Measurements from ENCODE around the gene CCDC146. TPM values are rescaled to one million over a fixed set of nuclear protein-coding genes. Genes with fewer than 3 reads are reported as not detected.
A peak's percentile ranks its signal among the peaks of the same experiment; 100 is the strongest.

Gene CCDC146
- total RNA-seq, 1 experiment from 2014 or later, result 4.7 TPM

DNA sequence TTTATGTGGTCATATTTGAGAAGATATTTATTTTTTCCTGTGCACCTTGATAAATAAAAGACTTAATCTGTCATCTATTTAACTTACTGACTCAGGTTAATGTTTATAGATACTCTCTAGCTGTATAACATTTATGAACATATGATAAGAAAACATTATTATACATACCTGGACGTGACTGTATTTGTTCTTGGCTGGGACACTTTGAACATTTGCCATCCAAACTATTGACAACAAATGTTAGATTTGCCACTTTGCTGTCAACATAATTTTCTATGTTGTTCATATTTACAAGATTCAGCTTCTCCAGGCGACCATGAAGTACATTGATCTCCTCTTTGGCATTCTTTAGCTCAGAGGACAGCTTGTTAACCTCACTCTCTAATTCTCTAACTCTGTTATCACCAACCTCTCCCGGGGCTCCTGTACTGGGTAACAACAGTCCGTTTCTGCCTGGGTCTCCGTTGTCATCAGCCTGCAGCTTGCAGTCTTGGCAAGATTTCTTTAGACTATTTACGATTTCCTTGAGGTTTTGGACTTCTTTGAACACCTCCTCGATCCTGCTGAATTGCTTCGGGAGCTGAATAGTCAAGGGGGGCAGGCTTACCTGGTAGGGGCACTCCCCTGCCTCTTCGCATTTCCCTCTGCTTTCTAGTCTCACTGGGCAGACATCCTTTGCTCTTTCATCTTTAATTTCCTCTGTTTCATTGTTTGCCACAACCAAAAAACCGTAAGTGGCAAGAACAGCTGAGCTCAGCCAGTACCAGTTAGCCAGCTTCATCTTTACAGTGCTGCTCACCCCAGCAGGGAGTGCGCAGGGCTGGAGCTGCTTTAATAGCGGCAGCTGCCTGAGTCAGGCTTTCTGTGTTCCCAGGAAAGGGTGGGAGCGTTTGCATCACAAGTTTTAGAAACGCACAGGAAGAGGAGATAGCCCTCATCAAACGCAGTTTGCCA is 76.9 kb downstream of the CCDC146 start, which contains the start of gene FGL2:
Gene FGL2, minus strand, starts transcription at position 807 of the 954 bp plus-strand sequence. Its CDS starts 26 bp downstream, at position 781.
- no peaks in the 10 kb centered on the region for H3K36me3 ChIP-seq (ENCODE audit: low read depth, low read length)
- ChIA-PET CTCF (interaction anchor here (0.6 to 0.7 kb wide), 2 partner anchors 48 to 135 kb away, joined by 3 to 4 read pairs; no protein-coding TSS in a partner anchor), POLR2A (ENCODE audit: unreplicated experiment) (interaction anchor here (0.7 kb wide), 1 partner anchor 77 kb away, joined by 3 read pairs; the partner anchor contains the start of gene CCDC146)
- no peaks in the 10 kb centered on the region; the same call in 1 of the 2 replicates for H3K9me2 ChIP-seq (replicated peaks; ENCODE audit: low read length)
- TF ChIP-seq EZH2phosphoT487 (IDR thresholded peaks at IDR 0.05; ENCODE audit: borderline replicate concordance, low read length) (no peak), EZH2 (IDR thresholded peaks at IDR 0.05; ENCODE audit: low read length, unreplicated experiment) (no peak)
- TF ChIP-seq, protein P1, sequence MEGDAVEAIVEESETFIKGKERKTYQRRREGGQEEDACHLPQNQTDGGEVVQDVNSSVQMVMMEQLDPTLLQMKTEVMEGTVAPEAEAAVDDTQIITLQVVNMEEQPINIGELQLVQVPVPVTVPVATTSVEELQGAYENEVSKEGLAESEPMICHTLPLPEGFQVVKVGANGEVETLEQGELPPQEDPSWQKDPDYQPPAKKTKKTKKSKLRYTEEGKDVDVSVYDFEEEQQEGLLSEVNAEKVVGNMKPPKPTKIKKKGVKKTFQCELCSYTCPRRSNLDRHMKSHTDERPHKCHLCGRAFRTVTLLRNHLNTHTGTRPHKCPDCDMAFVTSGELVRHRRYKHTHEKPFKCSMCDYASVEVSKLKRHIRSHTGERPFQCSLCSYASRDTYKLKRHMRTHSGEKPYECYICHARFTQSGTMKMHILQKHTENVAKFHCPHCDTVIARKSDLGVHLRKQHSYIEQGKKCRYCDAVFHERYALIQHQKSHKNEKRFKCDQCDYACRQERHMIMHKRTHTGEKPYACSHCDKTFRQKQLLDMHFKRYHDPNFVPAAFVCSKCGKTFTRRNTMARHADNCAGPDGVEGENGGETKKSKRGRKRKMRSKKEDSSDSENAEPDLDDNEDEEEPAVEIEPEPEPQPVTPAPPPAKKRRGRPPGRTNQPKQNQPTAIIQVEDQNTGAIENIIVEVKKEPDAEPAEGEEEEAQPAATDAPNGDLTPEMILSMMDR (conservative IDR thresholded peaks at IDR 0.05; ENCODE audit: low read depth, low read length), result no peak
- peak; percentile 47 for DNase-seq
- H3K4me2 ChIP-seq (ENCODE audit: low read length), result peak within 1 kb of the TSS; percentile 84
- H3F3A ChIP-seq (ENCODE audit: low read length, unreplicated experiment), result no peaks in the 10 kb centered on the region
- no peaks in the 10 kb centered on the region for H3K27me3 ChIP-seq (ENCODE audit: low read length)
- peak within 1 kb of the TSS; percentile 53 for H3K4me3 ChIP-seq (ENCODE audit: low read length)
- H3K9me3 ChIP-seq (ENCODE audit: low read length), result no peaks in the 10 kb centered on the region
- intact Hi-C loops (cut with micrococcal nuclease), result no loop called here
- H3K79me2 ChIP-seq (ENCODE audit: low read length), result no peaks in the 10 kb centered on the region
- peak; percentile 97 for ATAC-seq
- peaks cover 14% of the 10 kb centered on the region for H3K4me1 ChIP-seq (ENCODE audit: insufficient read depth, low read length)
- no peak within 1 kb of the TSS for H3K27ac ChIP-seq (ENCODE audit: low read length)
- BruUV-seq (replicated peaks), result no TSS peak
- no peaks in the 10 kb centered on the region for H4K20me1 ChIP-seq (ENCODE audit: low read length)
- H2AFZ ChIP-seq (ENCODE audit: low read length), result peak within 1 kb of the TSS; percentile 56
- H3K9ac ChIP-seq (ENCODE audit: low read length), result no peak within 1 kb of the TSS

DNA sequence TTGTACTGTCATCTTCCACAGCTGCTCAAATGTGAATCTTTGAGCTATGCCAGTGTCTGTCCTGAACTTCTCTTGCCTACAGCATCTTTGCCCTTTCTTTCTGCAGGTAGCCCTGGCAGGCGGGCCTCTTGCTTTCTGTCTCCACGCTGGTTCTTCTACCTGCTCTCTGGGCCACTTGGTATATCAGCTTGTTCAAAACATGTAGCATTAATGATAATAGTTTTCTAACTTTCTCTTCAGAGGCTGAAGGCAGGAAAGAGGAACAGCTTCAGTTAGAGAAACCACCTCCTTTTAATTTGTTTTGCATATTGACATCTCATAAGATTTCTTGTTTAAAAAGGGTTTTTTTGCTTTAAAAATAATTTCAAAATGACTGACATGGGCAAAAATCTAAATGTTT is 78.1 kb downstream of the CCDC146 start:
- H3K27ac ChIP-seq (ENCODE audit: low read length), result no peak overlapping the region
- no peaks in the 10 kb centered on the region; the same call in 1 of the 2 replicates for H3K9me2 ChIP-seq (replicated peaks; ENCODE audit: low read length)
- no peaks in the 10 kb centered on the region for H3K79me2 ChIP-seq (ENCODE audit: low read length)
- no peak for DNase-seq
- ChIA-PET POLR2A (ENCODE audit: unreplicated experiment) (no interaction called here), CTCF (no interaction called here)
- TF ChIP-seq EZH2phosphoT487 (IDR thresholded peaks at IDR 0.05; ENCODE audit: borderline replicate concordance, low read length) (no peak), EZH2 (IDR thresholded peaks at IDR 0.05; ENCODE audit: low read length, unreplicated experiment) (no peak)
- TF ChIP-seq, protein P1 (conservative IDR thresholded peaks at IDR 0.05; ENCODE audit: low read depth, low read length), result no peak
- no peak overlapping the region for H2AFZ ChIP-seq (ENCODE audit: low read length)
- intact Hi-C loops (cut with micrococcal nuclease), result no loop called here
- no peak overlapping the region for H3K4me3 ChIP-seq (ENCODE audit: low read length)
- H3K36me3 ChIP-seq (ENCODE audit: low read depth, low read length), result no peaks in the 10 kb centered on the region
- BruUV-seq (replicated peaks), result no TSS peak
- no peaks in the 10 kb centered on the region for H3K27me3 ChIP-seq (ENCODE audit: low read length)
- H3K9me3 ChIP-seq (ENCODE audit: low read length), result no peaks in the 10 kb centered on the region
- H3K4me1 ChIP-seq (ENCODE audit: insufficient read depth, low read length), result peaks cover 14% of the 10 kb centered on the region
- no peaks in the 10 kb centered on the region for H4K20me1 ChIP-seq (ENCODE audit: low read length)
- no peak overlapping the region for H3K4me2 ChIP-seq (ENCODE audit: low read length)
- no peaks in the 10 kb centered on the region for H3F3A ChIP-seq (ENCODE audit: low read length, unreplicated experiment)
- H3K9ac ChIP-seq (ENCODE audit: low read length), result no peak overlapping the region
- ATAC-seq, result no peak
